HG03196 (cell line): Measurements from ENCODE around the gene GRK6.

ENCODE experiments used
- ATAC-seq: cut with Tn5 transposase; IDR thresholded peaks from one replicate; pipeline ENCODE4 v1.9.1; 2021; ENCODE audit not compliant: unreplicated experiment

Gene GRK6

DNA sequence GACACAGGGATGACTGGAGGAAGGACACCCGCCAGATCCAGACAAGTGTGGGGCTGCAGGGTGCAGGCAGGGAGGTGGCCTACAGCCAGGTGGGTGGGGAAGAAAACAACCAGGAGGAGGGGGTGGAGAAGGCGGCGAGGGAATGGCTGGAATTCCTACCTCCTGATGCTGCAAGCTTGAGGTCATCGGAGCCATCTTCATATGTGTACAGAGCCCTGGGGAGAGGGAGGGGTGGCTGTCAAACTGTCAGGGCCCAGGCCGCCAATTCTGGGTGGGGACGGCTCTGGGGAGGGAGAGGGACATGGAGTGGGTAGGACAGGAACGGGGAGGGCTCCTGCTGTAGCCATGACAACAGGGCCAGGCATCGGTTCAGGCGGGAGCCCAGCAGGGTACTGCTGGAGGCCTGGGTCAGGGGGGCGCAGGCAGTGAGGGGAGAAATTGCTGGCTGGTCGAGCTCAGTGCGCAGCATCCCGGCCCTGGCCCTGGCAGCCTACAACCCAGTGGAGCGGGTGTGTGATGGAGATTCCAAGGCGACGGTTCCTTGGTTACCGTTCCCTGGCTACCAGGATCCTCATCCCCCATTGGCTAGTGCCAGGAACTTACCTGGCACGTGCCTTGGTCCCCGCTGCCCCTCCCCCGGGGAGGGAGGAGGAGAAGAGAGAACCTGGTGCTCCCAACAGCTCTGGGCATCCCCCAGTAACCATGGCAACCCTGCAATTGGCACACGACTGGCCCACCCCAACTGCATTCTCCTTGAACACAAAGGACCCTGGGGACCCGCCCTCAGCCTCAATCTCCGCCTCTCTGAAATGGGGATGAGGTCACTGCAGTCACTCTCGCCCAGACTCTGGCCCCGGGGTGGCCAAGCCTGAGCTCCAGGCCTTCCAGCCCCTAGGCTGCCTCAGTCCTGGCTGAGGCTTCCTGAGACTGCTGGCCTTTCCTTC, 42.5 kb downstream of the GRK6 start:
- no peak for ATAC-seq

DNA sequence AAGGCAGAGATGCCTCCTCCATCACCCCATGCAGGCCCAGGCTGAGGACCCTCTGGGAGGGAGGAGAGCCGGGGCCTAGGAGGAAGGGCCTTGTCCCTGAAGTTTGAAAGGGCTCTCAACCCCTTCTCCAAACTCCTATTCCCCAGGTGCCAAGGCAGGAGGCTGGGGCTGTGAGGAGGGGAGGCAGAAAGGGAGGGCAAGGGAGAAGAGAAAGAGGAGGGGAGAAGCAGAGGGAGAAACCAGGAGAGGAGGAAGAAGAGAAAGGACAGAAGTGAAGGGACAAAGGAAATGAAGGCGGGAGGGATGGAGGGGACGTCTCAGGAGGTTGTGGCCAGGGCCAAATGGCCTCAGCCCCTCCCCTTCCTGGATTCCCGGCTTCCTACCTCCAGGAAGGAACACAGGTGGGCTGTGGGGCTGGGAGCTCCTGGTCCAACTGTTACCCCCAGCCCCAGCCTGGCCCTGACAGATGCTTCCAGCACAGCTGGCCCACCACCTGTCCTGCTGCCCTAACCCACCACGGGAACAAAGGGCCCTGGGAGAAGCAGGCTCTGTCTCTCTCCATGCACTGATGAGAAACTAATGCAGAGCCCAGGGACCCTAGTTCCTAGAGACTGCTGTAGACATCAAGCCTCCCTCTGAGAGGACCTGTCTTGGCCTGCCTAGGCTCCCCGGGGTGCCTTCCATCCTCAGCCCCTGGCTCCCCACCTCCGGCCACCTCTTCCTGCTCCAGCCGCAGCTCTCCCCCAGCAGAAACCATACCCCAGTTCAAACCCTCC, 43.5 kb downstream of the GRK6 start:
- no peak for ATAC-seq

- ATAC-seq, result no peak
Observed at GRCh38 chr5:177470759-177471536, 44.5 kb downstream of the GRK6 start.

GRCh38 chr5:177471610-177472356, 45.3 kb downstream of the GRK6 start:
- no peak for ATAC-seq

- ATAC-seq, result no peak
Observed at GRCh38 chr5:177472460-177473442, 46.3 kb downstream of the GRK6 start.

GRCh38 chr5:177473443-177474001, 47.0 kb downstream of the GRK6 start, which contains the start of gene DBN1:
DBN1 (minus strand) TSS chr5:177473634; CDS start chr5:177473521, 113 bp downstream.
- no peak for ATAC-seq

- ATAC-seq, result no peak
Observed at GRCh38 chr5:177474002-177474476, 47.6 kb downstream of the GRK6 start.

DNA sequence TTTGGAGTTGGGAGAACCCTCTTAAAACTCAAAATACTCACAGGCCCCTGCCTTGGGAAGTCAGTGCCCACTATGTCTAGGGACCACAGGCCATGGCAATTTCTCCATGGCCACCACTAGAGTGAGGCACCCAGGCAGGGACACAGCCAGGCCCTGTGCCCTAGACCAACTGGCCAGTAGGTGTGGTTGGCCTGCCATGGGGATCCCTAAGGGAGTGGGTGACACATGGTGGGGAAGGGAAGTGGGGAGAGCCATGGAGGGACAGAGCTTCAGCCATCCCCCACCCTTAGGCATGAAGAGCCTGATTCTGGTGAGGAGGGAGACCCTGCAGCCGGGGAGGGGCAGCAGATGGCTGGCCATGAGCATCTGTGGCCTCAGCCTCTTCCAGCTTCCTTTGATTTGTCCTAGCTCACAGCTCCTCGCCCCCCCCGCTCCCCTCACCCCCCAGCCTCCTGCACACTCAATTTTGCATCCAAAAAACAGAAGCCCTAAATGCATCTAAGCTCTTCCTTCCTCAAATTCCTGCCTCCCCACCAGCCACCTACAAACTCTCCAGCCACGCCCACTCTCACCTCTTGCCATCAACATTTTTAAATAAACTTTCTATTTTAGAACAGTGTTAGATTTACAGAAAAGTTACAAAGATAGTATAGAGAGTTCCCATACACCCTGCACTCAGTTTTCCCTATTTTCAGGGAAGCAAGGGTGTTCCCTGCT, 48.5 kb downstream of the GRK6 start:
- no peak for ATAC-seq

DNA sequence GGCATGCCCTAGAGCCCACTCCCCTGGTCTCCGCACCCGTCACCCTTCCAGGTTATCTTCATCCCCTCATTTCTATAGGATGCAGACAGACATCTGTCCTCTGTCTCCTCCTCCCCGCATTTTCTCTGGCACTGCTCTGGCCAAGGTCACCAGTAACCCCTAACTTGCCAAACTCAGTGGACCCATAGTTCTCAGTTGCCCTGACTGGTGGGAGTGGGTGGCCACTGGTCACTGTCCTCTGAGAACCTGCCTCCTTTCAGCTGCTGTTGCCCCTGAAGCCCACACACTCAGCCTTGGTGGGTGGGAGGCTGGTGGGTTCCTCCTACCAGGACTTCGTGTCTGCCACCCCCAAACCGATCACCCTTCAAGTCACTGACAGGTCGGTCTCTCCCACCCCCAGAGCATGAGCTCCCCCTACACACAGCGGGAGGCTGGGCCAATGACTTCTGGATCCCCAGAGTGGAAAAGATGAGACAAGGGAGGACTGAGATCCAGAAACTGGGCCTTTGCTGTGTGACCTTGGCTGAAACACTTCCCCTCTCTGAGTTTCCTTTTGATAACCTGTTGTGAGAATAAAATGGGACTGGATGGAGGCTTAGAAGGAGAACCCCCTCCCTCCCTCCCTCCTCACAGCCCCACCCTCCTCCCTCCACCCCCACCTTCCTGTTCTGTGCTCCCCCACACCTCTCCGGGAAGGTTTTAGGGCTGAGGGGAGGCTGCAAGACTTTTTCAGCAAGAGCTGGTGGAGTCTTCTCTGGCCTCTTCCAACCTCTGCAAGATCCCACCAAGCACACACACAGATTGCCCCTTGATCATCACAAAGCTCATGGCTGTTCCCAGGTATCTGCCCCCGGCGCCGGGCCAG, 49.3 kb downstream of the GRK6 start:
- ATAC-seq, result no peak

DNA sequence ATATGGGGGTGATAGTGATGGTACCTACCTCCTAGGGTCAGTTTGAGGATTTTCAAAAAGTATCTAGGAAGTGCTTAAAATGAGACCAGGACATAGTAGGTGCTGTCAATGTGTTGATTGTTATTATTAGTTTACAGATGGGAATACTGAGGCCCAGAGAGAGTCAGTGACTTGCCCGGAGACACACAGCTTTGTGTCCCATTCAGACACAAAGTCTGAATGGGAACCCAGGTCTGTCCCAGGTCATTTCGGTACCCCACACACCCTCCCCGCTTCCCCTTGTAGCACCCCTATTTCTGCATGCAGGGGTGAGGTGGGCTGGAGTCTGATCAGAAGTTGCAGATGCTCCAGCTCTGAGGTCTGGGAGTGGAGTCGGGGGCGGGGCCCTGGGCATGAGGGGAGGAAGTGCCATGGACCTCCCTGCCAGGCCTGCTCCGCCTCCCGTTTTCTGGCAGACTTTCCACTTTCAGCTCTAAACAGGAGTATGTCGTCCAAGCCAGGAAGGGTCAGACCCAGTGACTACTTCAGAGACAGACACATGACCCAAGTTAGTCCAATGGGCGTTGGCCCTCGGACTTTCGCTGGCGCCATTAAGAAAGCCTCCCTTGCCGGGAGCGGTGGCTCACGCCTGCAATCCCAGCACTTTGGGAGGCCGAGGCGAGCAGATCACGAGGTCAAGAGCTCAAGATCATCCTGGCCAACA, 50.2 kb downstream of the GRK6 start:
- ATAC-seq, result no peak

DNA sequence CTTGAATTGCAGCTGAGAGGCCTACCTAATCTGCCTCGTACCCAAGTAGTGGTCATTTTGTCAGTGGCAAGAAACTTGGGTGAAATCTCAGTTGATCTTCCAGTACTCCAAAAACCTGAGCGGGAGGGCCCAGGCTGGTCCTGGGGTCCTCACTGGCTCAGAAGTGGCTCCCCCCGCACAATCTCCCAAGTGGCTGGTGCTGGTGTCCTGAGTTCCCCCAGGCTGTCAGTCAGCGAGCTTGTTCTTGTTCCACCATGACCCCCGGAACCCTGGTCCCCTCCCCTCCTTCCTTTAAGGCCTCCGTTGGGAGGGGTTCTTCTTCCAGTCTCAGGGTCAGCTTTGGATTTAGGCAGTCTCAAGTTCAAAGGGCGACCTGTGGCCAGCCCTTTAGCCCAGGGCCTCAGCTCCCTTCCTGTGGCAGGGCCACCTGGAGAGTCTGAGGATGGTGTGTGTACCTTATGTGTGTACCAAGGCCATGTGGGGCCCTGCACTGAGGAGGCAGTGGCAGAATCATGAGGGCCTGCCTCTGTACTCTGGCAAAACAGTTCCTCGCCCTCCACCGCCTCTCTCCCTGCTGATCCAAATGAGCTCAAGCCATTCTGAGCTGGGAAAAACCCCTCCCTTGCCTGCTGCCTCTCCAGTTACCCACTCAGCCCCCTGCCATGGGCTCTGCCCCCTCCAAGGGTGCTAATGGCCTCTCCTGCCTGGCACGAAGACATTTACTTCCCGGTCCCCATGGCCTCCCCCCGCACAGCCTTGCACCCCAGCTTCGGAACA, 51.4 kb downstream of the GRK6 start:
- ATAC-seq, result no peak

- ATAC-seq, result no peak
Observed at GRCh38 chr5:177478711-177479646, 52.5 kb downstream of the GRK6 start.

- no peak for ATAC-seq
Observed at GRCh38 chr5:177479774-177480173, 53.3 kb downstream of the GRK6 start.

DNA sequence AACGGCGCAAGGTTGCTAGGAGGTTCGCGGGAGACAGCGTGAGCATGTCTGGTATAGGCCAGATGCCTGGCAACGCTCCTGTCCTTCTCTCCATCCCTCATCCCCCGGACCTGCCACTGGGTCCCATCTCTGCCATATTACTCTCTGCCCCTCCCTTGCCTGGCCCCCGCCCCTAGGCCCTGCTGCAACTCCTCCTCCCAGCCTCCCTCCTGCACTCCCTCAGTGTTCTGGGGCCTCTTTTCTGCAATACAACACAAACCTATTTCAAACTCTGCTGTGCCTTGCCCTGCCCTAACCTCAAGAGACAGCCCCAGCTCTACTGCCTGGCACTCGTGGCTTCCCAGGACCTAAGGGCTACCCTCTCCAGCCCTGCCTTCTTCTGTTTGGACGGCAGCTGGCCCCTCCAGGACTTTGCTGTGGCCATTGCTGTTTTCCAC, 55.9 kb downstream of the GRK6 start:
- no peak for ATAC-seq

DNA sequence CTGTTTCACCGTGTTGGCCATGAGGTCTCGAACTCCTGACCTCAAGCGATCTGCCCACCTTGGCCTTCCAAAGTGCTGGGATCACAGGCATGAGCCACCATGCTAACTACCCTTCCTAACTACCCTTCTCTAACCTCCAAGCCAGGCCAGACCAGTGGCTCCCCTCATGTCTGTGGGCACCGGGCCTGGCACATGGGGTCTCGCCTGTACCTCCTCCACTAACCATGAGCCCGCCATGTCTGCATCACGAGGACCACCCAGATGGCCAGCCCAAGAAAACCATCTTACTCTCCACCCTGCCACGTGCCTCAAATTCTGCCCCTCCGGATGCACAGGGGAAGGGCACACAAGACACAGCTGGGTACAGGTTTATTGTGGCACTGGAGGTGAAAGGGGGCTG, 56.6 kb downstream of the GRK6 start:
- no peak for ATAC-seq
